HG03558 (cell line): ENCODE results near the gene FIBCD1.
"Not testable (repeated sequence)": the region's sequence is repeated elsewhere in the genome, so short reads cannot be mapped to it uniquely, and the experiment has no call there.

Source experiments
- ATAC-seq: cut with Tn5 transposase; IDR thresholded peaks from one replicate; pipeline ENCODE4 v1.9.1; 2021; ENCODE audit warnings: moderate number of reproducible peaks; ENCODE audit not compliant: unreplicated experiment; ENCODE audit errors: extremely low read depth

The FIBCD1 gene

GRCh38 chr9:130912932-130913598 is 26.0 kb downstream of the FIBCD1 start:
- no peak for ATAC-seq

GRCh38 chr9:130911254-130912049 is 27.6 kb downstream of the FIBCD1 start:
- ATAC-seq, result no peak

DNA sequence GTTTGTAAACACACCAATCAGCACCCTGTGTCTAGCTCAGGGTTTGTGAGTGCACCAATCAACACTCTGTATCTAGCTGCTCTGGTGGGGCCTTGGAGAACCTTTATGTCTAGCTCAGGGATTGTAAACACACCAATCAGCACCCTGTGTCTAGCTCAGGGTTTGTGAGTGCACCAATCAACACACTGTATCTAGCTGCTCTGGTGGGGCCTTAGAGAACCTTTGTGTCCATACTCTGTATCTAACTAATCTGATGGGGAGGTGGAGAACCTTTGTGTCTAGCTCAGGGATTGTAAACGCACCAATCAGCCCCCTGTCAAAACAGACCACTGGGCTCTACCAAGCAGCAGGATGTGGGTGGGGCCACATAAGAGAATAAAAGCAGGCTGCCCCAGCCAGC is 28.4 kb downstream of the FIBCD1 start:
- ATAC-seq, result not testable (repeated sequence)

- not testable (repeated sequence) for ATAC-seq
Measured at GRCh38 chr9:130910041-130910440, 29.0 kb downstream of the FIBCD1 start.

- ATAC-seq, result no peak
Measured at GRCh38 chr9:130908878-130909355, 30.1 kb downstream of the FIBCD1 start.

- no peak for ATAC-seq
Measured at GRCh38 chr9:130908146-130908877, 30.7 kb downstream of the FIBCD1 start.

DNA sequence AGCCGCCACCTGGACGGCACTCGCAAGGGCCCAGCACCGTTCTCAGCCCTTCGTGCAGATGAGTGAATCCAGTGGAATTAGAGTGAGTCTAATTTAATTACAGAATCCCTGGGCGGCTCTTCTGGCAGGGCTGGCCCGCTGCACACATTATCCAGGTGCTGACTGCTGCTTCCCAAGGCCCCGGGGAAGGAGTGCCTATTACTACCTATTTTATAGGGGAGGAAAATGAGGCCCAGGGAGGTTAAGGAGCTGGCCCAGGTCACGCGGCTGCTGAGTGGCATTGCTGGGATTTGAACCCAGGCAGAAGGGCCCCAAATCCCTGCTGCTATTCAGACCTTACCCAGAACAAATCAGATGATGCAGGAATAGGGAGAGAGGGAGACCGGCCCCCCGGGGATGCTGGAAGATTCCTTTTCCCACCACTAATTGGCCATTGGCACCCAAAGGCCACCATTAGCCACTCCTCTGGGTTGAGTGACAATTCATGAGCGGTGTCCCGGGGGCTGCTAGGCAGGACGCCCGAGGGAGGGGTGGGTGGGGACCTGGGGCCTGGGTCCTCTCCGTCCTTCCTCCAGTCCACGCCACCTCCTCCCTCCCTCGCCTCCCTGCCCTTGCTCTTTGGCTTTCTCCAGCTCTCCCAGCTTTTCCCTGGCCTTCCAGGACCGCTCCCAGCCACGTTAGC is 32.2 kb downstream of the FIBCD1 start:
- no peak for ATAC-seq

DNA sequence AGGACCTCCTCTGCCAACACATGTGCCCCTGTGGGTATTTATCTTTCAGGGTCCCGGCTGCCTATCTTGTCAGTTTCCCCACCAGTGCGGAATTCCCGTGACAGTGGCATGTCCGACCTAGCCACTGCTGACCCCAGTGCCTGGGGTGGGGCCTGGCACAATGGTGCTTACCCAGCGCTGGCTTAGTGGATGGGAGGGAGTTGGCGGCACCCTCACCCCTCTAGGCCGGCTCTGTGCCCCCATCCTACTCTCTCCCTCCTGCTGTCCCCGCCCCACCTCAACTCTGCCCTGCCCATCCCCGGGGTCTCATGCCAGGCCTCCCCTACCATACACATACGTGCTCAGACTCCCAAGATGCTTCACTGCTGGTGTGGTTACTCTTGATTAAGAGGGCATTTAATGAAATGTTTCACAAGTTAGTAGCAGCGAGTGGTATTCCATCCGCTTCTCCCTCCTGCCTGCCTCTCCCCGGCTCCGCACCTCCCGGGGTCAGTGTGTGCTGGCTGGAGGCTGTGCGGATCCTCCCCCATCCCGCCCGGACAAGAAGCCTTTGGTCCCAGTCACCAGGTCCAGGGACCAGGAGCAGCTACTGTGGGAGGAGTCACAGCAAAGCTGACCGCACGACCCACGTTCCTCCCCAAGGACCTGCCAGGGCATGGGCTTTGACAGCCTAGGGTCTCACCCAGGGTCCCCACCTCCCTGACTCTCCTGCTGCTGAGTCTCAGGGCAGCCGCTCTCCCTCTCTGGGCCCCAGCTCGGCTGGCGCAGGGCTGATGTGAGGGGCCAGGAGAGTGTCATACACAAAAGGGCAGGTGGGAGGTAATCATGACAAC is 32.9 kb downstream of the FIBCD1 start:
- ATAC-seq, result no peak

DNA sequence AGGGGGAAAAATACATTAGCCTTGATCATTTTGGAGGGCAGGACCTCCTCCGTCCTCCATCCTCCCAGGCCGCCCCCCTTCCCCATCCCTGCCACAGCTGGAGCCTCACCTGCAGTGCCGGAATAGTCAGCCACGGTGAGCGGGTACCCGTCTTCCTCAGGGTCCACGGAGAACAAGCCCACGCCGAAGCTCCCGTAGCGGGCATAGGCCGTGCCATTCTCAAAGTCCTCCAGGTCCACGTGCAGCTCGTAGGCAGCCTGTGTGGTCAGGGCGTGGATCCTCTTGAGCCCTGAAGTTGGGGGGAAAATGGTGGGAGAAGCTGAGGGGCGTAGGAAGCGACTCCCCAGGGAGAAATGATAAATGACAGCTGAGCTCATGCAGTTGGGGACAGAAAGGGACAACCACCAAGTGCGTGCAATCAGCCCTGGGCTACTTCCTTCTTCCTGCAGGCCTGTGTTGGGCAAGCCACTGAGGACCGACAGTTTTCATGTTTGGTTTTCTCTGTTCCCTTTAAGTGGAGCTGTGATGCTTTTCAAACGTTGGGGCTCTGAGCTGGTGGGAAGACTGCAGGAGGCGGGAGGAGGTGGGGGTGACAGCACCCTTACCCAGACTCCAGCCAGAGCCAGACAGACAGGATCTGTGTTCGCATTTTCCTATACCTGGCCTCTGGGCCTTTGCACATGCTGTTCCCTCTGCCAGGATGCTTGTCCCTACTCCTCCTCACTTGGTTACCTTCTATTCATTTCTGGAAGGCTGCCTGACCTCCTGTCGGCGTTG is 33.7 kb downstream of the FIBCD1 start:
- no peak for ATAC-seq

- no peak for ATAC-seq
Measured at GRCh38 chr9:130904070-130905044, 34.7 kb downstream of the FIBCD1 start.

- ATAC-seq, result no peak
Measured at GRCh38 chr9:130903194-130904069, 35.6 kb downstream of the FIBCD1 start.

DNA sequence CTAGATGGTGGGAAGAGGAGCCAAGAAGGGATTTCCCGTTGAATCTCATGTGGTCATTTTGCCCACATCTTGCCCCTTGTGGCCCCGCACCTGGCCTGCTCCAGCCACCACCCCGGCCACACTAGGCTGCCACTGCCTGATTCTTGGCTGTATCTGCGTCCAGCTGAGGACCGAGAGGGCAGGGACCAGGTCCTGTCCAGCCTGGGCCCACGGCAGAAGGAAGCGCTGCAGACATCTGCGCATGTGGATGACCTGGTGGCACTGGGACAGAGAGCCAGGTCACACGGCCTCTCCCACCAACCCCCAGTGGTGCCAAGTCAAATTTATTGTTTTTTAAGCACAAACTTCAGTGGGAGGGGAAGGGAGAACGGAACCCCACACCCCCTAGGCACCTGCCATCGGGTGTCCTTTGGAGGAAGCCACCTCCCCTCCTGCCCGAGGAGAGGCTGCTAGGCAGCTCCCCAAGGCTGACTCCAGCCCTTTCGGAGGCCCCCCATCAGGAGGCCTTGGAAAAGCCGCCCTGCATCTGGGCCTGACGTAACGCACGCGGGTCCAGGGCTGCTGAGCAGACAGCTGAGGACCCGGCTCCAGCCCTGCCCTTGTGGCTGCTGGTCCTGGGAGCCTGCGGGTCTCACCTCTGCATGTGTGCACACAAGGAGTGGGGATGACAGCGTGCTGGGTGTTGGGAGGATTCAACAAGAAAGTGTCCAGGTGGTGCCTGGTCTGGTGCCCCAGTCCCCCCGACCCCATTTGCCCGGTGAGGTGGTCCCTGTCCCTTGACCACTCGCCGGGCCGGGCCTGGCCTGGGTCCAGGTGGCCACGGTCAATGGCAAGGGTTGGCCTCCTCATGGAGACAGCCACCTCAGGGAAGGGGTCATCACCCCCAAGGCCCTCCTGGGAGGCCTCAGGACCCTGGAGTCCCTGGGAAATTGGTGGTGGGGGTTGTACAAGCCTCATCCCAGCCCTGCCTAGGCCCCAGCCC is 36.6 kb downstream of the FIBCD1 start:
- no peak for ATAC-seq

GRCh38 chr9:130901498-130902203 is 37.4 kb downstream of the FIBCD1 start:
- no peak for ATAC-seq

- no peak for ATAC-seq
Measured at GRCh38 chr9:130900701-130901497, 38.1 kb downstream of the FIBCD1 start.
